Mucosa of gallbladder (tissue), 1 donor: ENCODE results near the gene ALKBH8. TPM values are rescaled to one million over a fixed set of nuclear protein-coding genes. Genes with fewer than 3 reads are reported as not detected.
"Not testable (repeated sequence)": the region's sequence is repeated elsewhere in the genome, so short reads cannot be mapped to it uniquely, and the experiment has no call there.

Experiments used
- DNase-seq: peaks from one replicate; pipeline ENCODE4 v3.0.0-alpha.2; 2020; ENCODE audit warnings: low spot score
- total RNA-seq: library from RNA; stranded (reverse); gene quantifications from one replicate; pipeline ENCODE4 v1.2.1, GENCODE V29; 2021
- donor health status: DM: no; HTN: no; CAD: no.

The ALKBH8 gene, protein sequence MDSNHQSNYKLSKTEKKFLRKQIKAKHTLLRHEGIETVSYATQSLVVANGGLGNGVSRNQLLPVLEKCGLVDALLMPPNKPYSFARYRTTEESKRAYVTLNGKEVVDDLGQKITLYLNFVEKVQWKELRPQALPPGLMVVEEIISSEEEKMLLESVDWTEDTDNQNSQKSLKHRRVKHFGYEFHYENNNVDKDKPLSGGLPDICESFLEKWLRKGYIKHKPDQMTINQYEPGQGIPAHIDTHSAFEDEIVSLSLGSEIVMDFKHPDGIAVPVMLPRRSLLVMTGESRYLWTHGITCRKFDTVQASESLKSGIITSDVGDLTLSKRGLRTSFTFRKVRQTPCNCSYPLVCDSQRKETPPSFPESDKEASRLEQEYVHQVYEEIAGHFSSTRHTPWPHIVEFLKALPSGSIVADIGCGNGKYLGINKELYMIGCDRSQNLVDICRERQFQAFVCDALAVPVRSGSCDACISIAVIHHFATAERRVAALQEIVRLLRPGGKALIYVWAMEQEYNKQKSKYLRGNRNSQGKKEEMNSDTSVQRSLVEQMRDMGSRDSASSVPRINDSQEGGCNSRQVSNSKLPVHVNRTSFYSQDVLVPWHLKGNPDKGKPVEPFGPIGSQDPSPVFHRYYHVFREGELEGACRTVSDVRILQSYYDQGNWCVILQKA
- 5.2 TPM for total RNA-seq

DNA sequence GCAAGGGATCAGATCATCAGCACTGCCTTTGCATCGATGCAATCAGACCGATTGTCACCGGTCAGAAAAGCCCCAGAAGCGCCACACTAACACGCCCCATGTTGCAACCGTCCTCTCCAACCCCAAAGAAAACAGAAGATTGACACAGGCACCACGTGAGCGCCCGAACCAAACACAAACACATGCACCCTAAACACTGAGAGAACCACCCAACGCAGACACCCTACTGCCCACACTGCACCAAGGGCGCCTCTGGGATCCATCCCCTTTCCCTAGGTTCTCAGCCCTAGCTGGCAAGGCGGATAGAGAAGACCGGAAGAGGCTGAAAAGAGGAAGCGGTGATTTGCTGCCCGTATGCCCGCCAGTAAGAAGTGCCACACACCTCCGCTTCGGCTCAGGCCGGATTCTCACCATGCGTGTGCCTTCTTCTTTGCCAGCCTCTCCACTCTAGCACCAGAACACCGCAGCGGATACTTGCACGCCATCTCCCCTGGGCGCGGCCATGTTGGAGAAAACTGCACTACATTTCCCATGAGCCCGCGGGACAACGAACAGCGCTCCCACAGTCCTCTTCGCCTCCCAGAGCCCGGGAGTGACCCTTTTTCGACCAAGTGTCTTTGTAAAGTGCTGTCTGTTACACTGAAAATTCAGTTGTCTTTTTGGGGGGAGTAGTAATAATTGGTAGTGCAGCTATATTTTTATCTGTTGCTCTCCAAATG lies at the start of gene ALKBH8:
Gene ALKBH8, minus strand, starts transcription at position 517 of the 719 bp plus-strand sequence. CDS start 4,842 bp downstream, outside the sequence.
- DNase-seq = peak; percentile 66

DNA sequence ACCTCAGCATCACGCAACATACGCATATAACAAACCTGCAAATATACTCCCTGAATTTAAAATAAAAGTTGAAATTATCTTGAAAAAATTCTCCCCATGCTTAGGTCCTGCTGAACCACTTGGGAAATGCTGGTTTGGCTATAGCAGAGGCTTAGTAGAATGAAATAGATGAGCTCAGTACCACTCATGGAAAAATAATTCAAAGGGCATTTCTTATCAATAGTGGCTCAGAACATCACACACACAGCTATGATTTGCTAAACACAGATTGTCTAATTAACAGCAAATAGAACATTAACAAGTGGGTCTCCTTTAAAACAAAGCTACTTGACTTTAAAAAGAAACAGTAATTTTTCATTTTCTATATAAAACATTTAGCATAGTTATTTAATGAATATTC lies 46.9 kb upstream of the ALKBH8 start:
- no peak for DNase-seq

DNA sequence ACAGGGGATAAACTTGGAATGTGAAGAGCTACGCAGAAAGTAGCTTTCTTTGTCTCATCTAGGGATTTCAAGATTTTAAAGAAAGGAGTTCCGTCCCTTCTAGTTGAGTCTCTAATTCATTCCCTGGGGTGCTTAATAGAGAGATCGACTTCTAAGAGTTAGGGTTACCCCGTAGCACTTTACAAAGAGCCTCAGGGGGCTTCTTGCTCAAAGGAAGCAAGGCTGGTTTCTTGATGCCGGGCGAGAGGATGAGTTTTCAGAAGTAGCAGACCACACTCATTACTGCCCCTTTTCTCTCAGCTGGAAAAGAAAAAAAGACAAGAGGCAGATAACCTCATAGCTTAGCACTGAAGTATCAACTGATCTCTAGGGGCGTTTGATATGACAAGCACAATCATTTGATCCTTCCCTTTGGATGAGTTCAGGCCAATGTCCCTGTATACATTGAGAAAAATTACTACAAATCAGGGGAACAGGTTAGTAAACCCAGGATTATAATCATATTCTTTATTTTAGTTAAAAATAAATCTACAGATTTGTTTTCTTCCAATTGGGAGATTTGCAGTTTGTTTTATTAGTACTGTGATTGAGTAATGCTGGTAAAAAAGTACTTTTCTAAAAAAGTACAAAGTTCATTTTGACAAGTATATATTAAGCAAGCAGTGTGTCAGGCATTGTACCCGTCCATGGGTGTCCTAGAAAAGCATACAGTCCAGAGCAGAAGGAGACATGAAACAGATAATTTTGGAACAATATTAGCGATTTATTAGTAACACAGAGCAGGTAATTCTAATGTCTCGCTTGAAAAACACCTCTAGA lies 44.1 kb upstream of the ALKBH8 start:
- no peak for DNase-seq

DNA sequence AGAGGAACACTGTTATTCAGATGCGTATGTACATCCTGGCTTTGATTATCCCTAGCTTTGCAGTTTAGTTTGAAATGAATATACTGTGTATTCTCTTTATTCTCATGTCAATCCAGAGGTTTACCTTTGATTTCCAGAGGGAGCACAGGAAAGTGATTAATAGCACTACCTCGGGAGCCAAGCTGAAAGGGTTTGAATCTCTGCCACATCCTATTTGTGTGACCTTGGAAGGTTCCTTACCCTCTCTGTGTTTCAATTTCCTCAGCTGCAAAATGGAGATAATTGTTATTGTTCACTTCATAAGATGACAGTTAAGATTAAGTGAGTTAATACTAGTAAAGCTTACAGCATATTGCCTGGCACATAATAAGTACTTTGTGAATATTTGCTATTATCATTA lies 43.3 kb upstream of the ALKBH8 start:
- DNase-seq = no peak

DNA sequence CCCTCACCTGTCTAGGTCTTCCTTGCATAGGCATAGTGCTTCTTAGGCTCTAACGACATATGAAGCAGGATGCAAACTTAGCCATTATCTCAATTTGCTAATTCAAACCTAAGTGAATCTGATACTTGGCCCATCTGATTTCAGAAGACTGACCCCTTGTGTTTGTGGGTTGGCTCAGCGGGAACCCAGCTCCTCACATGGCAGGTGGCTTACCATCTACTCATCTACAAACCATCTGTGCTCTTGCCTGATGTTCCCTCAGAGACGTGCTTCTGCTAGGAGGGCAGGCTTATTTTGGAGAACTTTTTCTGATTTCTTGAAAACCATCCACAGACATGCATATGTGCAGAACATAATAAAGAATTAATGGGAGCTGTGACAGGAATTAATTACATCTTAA lies 40.6 kb upstream of the ALKBH8 start:
- DNase-seq = no peak

DNA sequence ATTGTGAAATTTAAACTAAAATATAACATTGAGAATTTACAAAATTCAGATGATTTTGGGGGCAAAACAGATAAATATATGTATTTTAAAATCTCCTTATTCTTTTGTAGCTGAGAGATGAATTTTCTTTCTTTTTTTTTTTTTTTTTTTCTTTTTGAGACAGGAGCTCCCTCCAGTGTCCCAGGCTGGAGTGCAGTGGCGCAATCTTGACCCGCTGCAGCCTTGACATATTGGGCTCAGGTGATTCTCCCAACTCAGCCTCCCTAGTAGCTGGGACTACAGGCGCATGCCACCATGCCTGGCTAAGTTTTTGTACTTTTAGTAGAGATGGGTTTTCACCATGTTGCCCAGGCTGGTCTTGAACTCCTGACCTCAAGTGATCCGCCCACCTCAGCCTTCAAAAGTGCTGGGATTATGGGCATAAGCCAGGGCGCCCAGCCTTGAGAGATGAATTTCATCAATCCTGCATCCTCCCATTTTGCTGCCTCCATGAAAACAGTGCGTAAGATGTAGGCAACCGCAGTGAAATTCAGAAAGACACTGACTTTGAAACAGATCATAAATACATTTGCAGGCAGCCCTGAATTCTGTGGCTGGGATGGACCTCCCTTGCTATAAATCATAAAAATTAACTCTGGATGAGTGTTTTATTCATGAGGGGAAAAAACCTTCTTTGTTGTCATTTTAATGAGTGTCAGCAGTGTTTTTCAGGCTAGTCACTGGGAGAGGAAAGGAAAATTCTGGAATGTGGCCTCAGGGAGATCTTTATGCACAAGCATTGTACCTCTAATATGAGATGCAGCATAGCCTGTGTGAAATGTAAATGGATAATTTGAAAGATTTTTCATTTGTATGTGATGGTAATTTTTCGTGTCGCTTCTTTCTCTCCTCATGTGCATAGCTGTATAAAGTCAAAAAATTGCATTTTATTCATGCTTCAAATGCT lies 39.8 kb upstream of the ALKBH8 start:
- no peak for DNase-seq

DNA sequence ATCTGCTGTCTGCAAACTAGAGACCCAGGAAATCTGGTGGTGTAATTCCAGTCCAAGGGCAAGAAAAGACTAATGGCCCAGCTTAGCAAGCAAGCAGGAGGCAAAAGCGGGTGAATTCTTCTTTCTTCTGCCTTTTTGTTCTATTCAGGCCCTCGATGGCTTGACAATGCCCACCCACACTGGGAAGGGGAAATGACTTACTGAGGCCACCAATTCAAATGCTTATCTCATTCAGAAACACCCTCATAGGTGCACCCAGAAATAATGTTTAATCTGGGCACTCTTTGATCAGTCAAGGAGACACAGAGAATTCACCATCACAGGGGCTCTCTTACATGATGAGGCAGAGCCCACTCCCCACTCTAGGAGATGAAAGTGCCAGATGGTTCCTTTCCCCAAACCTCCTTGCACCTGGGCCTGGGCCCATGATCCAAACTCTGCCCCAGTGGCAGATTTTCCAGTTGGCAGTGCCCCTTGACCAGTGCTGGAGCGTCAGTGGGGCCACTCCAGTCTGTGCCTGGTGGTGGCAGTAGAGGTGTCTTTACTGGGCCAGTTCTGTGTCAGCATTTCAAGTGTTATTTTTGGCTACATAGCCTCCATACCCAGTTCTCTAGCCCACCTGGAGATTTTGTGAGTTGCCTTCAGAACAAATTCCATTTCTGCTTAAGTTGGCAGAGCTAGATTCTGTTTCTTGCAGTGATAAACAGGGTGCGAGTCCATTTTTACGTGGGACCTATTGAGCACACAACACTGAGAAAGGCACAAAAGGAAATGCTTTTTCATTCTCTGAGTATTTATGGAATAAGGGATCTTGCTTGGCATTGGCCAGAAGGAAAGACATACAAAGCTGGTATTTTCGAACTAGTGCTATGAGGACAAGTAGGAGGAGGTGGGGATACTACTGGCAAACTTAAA lies 32.9 kb upstream of the ALKBH8 start:
- DNase-seq = no peak

DNA sequence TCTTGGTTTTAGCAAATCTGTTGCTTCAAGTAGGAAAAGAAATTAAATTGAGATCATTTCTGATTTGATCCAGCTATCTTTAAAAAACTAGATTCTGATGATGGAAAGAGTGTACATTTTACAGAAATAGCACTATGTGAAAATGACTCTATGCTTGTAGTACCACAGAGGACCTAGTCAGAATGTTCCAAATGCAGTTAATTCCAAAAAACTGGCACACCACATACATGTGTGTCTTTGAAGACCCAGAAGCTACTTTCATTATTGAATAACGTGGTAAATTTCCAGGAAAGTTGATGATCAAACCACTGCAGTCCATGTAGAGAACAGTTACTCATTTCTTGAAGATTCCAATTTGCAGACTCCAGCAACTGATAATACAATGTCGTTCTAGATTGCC lies 29.2 kb upstream of the ALKBH8 start:
- DNase-seq = no peak

DNA sequence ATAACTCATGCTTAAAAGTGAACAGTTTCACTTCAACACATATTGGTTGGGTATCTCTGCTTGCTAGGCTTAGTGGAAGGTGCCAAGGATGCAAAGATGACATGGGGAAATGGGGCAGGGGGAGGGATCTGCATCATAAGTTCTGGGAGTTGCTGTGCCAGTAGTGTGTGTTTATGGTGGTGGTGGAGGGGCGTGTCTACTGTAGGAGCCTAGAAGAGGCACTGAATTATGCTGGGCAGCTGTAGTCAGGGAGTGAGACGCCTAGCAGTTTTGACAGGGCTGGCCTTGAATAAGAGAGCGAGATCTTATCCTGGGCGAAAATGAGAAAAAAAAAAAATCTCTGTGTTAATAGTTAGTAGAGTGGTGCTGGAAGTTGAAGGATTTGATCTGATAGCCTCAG lies 28.4 kb upstream of the ALKBH8 start:
- DNase-seq = no peak

DNA sequence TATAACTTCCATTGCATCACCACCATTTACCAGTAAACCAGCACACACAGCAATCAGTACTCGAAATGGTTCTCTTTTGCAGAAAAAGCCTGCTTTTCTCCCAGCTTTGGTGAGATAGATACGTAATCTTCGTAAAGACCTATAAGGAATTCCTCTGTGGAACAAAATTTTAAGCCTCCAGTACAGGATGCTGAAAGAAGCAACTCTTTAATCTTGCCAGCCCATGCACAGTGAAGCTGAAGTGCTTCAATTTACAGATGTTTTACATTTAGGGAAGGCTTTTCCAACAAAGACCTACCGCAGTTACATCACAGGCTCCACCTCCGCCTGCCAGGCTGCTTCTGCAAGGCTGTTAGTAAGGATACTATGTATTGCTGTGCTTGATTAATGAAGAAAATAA lies 27.3 kb upstream of the ALKBH8 start:
- DNase-seq = no peak

DNA sequence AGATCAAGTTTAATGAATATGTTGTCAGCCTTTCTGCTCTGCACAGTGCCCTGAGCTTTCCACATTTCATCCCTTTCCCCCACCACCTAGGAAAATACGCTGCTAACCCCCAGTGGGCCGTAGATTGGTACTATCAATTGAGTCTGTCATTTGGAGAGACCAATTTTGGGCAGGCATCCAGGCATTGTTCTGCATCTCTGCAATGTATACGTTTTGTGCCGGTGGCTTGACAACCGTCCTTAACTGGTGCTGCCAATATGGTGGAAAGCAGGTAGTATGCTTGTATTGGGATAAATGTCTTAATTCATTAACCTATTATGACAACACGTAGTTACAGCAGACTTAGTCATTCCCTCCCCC lies 26.7 kb upstream of the ALKBH8 start:
- no peak for DNase-seq

DNA sequence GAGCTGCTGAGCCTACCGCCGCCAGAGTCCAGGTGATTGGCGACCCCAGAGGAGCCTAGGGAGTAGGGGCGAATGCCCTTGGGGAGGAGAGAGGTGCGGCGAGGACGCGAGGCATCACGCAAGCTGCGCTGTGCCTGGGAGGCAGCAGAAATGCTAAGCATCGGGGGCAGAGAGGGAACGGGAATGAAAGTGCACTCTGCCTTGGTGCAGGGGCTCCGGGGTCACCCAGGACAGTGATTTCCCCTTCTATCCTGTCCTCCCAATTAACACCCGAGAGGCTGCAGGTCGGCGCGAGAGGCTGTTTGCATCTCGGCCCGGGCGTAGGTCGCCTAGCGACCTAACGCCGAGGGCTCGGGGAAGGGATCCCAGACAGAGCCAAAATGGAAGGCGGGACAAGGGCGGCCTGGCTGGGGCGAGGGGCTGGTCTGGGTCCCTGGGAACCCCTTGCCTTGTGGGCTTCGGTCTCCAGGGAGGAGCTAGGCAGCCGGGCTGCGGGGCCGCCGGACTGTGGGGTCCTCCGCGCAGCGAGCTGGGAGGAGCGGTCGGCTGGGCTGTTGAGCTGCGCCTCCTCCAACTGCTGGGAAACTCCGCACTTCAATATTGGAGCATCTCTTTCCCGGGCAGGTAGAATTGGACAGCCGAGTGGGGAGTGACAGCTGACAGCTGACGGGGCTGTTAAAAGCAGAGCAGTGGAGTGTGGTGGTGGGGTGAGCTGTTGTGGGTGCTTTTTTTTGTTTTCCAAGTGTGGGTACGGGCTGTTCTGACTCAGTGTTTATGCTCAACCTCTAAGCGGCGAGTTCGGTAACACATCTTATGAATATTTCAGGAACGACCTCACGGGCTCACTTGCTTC lies 26.1 kb upstream of the ALKBH8 start:
- DNase-seq = no peak

DNA sequence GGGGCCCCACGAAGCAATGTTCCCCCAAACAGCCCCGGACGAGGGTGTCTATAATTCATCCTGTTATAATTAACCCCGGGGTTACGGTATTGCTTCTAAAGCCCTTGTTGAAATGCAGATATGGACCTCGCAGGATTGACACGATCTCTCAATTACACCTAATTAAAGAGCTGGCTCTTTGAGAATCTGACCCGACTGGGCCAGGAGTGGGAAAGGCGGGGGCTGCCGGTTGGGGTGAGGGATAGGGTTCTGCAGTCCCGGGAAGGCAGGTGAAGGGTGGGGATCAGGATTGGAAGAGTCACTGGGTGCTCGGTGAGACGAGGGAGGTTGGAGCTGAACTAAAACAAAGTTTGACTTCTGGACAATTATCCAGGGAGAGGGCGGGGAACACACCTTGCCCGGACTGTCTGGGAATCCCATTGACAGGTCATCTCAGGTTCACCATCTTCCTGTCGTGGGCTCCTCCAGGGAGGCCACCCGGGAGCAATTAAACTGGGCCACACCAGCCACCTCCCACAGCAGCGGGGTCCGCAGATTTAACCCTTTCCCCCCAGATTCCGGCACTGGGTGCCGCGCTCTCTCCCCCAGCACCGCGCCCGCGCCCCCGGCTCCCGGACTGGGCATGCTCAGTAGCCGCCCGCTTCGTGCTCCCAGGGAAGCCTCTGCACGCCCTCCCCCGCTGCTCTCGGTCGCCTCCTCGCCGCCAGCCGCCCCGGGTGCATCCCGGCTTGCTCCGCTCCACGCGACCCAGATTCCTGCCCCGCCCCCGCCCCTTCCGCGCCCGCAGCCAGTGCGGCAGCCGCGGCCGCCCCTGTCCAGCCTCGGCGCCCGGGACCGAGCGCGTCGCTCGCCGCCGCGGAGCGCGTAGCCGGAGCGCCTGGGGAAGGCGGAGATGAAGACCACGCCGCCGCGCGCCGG lies 25.2 kb upstream of the ALKBH8 start, which contains the start of gene ELMOD1:
Gene ELMOD1, plus strand, starts transcription at position 688 of the 918 bp plus-strand sequence. CDS start 27,043 bp downstream, outside the sequence.
- DNase-seq = no peak

DNA sequence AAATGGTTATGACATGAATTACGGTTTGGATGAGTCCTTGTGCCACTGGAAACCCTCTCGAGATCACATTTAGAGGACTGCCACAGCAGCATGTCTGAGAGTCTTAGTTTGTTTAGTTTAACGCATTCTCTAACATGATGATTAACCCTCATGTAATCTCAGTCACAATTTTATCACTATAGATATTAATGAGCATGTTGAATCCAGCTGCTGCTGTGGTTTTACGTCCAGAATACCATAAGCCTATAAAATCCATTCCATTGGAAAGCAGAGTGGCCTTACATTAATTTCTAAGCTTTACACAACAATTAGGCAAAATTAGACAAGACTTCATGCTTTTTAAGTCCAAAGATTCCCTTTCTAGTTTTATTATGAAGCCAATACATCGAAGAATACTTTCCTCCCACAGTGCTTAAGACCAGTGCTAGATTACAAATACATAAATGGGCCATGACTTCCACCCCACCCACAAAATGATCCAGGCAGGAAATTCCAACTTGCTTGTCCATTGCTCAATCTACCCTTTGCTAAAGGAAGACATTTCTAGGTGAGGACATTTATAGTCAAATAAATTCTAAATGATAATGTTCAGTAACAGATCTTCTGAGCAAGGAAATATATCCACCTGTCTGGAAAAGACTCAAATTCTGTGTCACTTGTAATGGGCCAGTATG lies 21.9 kb upstream of the ALKBH8 start:
- DNase-seq = no peak

DNA sequence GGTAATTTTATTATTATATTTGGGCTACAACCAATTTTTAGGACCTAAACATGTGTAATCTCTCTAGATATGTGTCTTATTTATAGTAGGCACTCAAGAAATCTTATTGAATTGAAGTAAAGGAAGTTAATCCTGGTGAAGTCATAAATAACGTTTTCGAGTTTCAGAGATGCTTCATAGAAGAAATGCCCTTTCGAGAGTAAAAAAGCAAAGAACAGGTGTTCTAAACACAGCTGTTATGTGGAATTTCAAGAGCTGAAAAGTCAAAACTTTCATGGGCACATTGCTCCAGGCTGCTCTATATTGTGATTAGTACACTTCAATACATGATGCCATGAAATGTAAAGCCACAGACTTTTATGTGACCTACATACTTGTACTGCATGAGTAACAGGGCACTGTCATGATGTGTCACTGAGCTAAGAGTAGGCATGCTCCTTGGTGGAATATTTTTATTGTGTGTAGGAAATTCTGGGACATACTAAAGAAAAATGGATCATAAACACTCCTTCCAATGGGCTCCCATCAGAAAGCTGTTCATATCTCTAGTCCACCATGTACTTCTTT lies 18.2 kb upstream of the ALKBH8 start:
- DNase-seq = no peak

DNA sequence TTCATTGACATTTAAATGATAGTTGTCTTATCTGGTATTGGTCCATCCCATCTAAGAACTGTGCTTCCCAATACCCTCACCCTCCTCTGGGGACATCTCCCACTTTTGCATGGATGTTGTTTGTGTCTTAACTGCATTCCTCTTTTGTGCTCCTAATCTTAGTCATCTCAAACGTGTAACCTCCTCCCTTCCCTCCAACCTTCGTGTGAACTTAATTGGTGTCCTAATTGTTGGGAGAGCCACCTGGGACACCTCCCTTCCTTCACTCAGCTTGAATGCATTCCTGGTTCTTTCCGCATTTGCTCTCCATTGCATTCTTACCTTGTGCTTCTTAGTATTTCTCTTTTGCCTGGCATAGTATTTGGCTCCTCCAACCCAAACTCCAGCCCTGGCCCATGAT lies 15.6 kb upstream of the ALKBH8 start:
- DNase-seq = no peak

DNA sequence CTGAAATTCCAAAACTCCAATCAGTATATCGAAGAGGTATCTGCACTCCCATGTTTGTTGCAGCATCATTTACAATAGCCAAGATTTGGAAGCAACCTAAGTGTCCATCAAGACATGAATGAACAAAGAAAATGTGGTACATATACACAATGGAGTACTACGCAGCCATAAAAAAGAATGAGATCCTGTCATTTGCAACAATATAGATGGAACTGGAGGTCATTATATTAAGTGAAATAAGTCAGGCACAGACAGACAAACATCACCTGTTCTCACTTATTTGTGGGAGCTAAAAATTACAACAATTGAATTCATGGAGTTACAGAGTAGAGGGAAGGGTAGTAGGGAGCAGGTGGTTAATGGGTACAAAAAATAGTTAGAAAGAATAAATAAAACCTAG lies 13.6 kb upstream of the ALKBH8 start:
- not testable (repeated sequence) for DNase-seq
